CD14-positive monocyte (primary cell): ENCODE results near the gene ZFP57. TPM values are rescaled to one million over a fixed set of nuclear protein-coding genes. Genes with fewer than 3 reads are reported as not detected.
"Not testable (repeated sequence)": the region's sequence is repeated elsewhere in the genome, so short reads cannot be mapped to it uniquely, and the experiment has no call there.

Source experiments
- DNase-seq, 3 donors: peaks; one replicate each; pipeline ENCODE4 v3.0.0-alpha.2; 2011 to 2022
- H2AFZ ChIP-seq: 2 replicates; pipeline ENCODE4 v1.6.0; 2012; ENCODE audit warnings: mild to moderate bottlenecking, low read depth, low read length, inconsistent platforms; ENCODE audit not compliant: insufficient read depth, poor library complexity, severe bottlenecking
- H3K27ac ChIP-seq, 2 donors: 1 replicate in 1 of 2; 2 replicates in 1 of 2; pipeline ENCODE4 v1.5.1; 2012 to 2013; ENCODE audit warnings: low read length in 2 of 2, control low read depth in 1 of 2, inconsistent platforms in 1 of 2, low read depth in 1 of 2, mild to moderate bottlenecking in 1 of 2
- H3K27me3 ChIP-seq, 2 donors: one replicate each; pipeline versions ENCODE4 v1.6.0 to v1.6.1; 2011 to 2013; ENCODE audit warnings: low read length in 2 of 2; ENCODE audit not compliant: control insufficient read depth in 2 of 2, insufficient read depth in 2 of 2
- H3K36me3 ChIP-seq, 2 donors: replicated peaks in 1 of 2; 1 replicate in 1 of 2; 2 replicates in 1 of 2; pipeline versions ENCODE4 v1.5.1 to v1.6.1; 2012 to 2013; ENCODE audit warnings: low read length in 2 of 2, control low read depth in 1 of 2, inconsistent platforms in 1 of 2, mild to moderate bottlenecking in 1 of 2; ENCODE audit not compliant: insufficient read depth in 2 of 2, control insufficient read depth in 1 of 2
- H3K4me1 ChIP-seq, 2 donors: 1 replicate in 1 of 2; 2 replicates in 1 of 2; pipeline versions ENCODE4 v1.5.1 to v1.6.1; 2012 to 2013; ENCODE audit warnings: low read length in 2 of 2, control low read depth in 1 of 2, inconsistent platforms in 1 of 2, mild to moderate bottlenecking in 1 of 2, moderate library complexity in 1 of 2; ENCODE audit not compliant: insufficient read depth in 2 of 2, control insufficient read depth in 1 of 2
- H3K4me2 ChIP-seq: replicated peaks from 2 replicates; pipeline ENCODE3; 2012; ENCODE audit warnings: low read length, moderate library complexity, mild to moderate bottlenecking; ENCODE audit not compliant: poor library complexity, severe bottlenecking; ENCODE audit errors: extremely low read depth
- H3K4me3 ChIP-seq, 3 experiments: fragments of 200-600 bp in 1 of 3; sonication (generic) in 1 of 3; replicated peaks in 1 of 3; 1 replicate in 2 of 3; 2 replicates in 1 of 3; pipeline ENCODE4 v1.5.1; 2011 to 2013; ENCODE audit warnings: low read length in 3 of 3, mild to moderate bottlenecking in 3 of 3, control low read depth in 2 of 3, low read depth in 2 of 3, inconsistent platforms in 1 of 3, moderate library complexity in 1 of 3
- H3K79me2 ChIP-seq: 2 replicates; pipeline ENCODE4 v1.6.0; 2012; ENCODE audit warnings: mild to moderate bottlenecking, control low read depth, inconsistent platforms, low read length, moderate library complexity; ENCODE audit not compliant: insufficient read depth
- H3K9ac ChIP-seq: 2 replicates; pipeline ENCODE4 v1.6.0; 2017; ENCODE audit warnings: low read length, mild to moderate bottlenecking; ENCODE audit not compliant: insufficient read depth, poor library complexity, severe bottlenecking
- H3K9me3 ChIP-seq, 2 donors: replicated peaks in 1 of 2; 1 replicate in 1 of 2; 2 replicates in 1 of 2; pipeline versions ENCODE4 v1.5.1 to v1.6.1; 2012 to 2013; ENCODE audit warnings: low read length in 2 of 2, control low read depth in 1 of 2; ENCODE audit not compliant: control insufficient read depth in 1 of 2, insufficient read depth in 1 of 2
- H4K20me1 ChIP-seq: 2 replicates; pipeline ENCODE4 v1.6.0; 2012; ENCODE audit warnings: mild to moderate bottlenecking, low read length, control low read depth, moderate library complexity; ENCODE audit not compliant: insufficient read depth
- H3K27ac Mint-ChIP-seq, 7 donors: one replicate each; pipeline ENCODE4 v1.8.0; 2020; ENCODE audit warnings: mild to moderate bottlenecking in 7 of 7, mixed read lengths in 7 of 7, moderate library complexity in 6 of 7, inconsistent platforms in 2 of 7
- H3K27me3 Mint-ChIP-seq, 3 donors: one replicate each; pipeline ENCODE4 v1.8.0; 2021 to 2022; ENCODE audit warnings: low read depth in 3 of 3, mild to moderate bottlenecking in 3 of 3, mixed read lengths in 3 of 3, moderate library complexity in 3 of 3, inconsistent platforms in 1 of 3
- H3K36me3 Mint-ChIP-seq, 2 donors: one replicate each; pipeline ENCODE4 v1.8.0; 2020; ENCODE audit warnings: mixed read lengths in 2 of 2, inconsistent platforms in 1 of 2, mild to moderate bottlenecking in 1 of 2
- H3K4me1 Mint-ChIP-seq: one replicate; pipeline ENCODE4 v1.8.0; 2020; ENCODE audit warnings: mild to moderate bottlenecking, mixed read lengths
- H3K4me3 Mint-ChIP-seq, 2 donors: one replicate each; pipeline ENCODE4 v1.8.0; 2020; ENCODE audit warnings: mild to moderate bottlenecking in 2 of 2, mixed read lengths in 2 of 2, moderate library complexity in 1 of 2
- H3K9me3 Mint-ChIP-seq, 7 donors: one replicate each; pipeline ENCODE4 v1.8.0; 2020 to 2022; ENCODE audit warnings: mixed read lengths in 7 of 7, mild to moderate bottlenecking in 6 of 7, moderate library complexity in 6 of 7, inconsistent platforms in 2 of 7
- WGBS: methylation state at CpG from one replicate; pipeline ENCODE4 v1.1.5; 2013; ENCODE audit warnings: missing lambda C conversion rate; ENCODE audit not compliant: insufficient coverage; 5-methylcytosine and 5-hydroxymethylcytosine counted together
- intact Hi-C, 2 donors: fragments of 100-400 bp; cut with micrococcal nuclease; formaldehyde crosslinking; loops; one replicate each; pipeline versions ENCODE4 v1.15.0 to v1.15.1; 2023
- polyA plus RNA-seq, 3 donors: library from polyadenylated mRNA; depleted of rRNA in 1 of 3; unstranded in 2 of 3; stranded (reverse) in 1 of 3; fragments of 300-500 nt in 2 of 3; fragments of >200 nt in 1 of 3; fragmentation: Illumina TruSeq in 2 of 3; gene quantifications; 1 replicate in 2 of 3; 2 replicates in 1 of 3; pipeline ENCODE4 v1.2.3, GENCODE V29; 2012 to 2021
- TF ChIP-seq, protein P1 (sequence below): fragments of 200-600 bp; IDR thresholded peaks from one replicate; pipeline ENCODE4 v1.8.0; 2022; ENCODE audit warnings: antibody characterized with exemption, mild to moderate bottlenecking

Gene ZFP57
- polyA plus RNA-seq, 3 donors: 0.72 TPM; not detected in 2

DNA sequence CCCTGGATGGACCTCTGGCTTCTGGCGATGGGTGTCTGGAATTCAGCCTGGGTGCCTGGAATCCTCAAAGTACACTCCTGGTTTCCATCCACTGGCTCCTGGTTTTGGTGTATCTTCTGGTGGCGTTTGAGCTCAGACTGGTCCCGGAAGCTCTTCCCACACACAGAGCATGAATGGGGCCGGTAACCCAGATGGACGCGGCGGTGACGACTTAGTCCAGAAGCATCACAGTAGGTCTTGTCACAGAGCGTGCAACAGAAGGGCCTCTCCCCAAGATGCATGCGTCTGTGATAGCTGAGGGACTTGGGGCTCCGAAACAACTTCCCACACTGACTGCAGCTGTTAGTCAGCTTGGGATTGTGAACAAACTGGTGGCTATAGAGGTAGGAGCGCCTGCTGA is 7.8 kb downstream of the ZFP57 start:
- Histone ChIP-seq H3K9ac (no peak overlapping the region), H3K4me2 (no peak overlapping the region), H3K27me3 (no peaks in the 10 kb centered on the region), H3K79me2 (no peaks in the 10 kb centered on the region), H3K27ac (no peak overlapping the region), H2AFZ (no peak overlapping the region), H4K20me1 (no peaks in the 10 kb centered on the region), H3K9me3 (no peaks in the 10 kb centered on the region), H3K4me1 (no peaks in the 10 kb centered on the region), H3K4me3 (no peak overlapping the region), H3K36me3 (no peaks in the 10 kb centered on the region)
- no peak for DNase-seq
- intact Hi-C loops: no loop called here
- H3K27ac Mint-ChIP-seq: no peak overlapping the region
- TF ChIP-seq, protein P1, sequence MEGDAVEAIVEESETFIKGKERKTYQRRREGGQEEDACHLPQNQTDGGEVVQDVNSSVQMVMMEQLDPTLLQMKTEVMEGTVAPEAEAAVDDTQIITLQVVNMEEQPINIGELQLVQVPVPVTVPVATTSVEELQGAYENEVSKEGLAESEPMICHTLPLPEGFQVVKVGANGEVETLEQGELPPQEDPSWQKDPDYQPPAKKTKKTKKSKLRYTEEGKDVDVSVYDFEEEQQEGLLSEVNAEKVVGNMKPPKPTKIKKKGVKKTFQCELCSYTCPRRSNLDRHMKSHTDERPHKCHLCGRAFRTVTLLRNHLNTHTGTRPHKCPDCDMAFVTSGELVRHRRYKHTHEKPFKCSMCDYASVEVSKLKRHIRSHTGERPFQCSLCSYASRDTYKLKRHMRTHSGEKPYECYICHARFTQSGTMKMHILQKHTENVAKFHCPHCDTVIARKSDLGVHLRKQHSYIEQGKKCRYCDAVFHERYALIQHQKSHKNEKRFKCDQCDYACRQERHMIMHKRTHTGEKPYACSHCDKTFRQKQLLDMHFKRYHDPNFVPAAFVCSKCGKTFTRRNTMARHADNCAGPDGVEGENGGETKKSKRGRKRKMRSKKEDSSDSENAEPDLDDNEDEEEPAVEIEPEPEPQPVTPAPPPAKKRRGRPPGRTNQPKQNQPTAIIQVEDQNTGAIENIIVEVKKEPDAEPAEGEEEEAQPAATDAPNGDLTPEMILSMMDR: no peak
- H3K27me3 Mint-ChIP-seq: peaks cover 1 to 19% (median 10%) of the 10 kb centered on the region in 3 donors
- no peak overlapping the region for H3K4me3 Mint-ChIP-seq
- peaks cover 0 to 1% (median 0%) of the 10 kb centered on the region in 7 donors for H3K9me3 Mint-ChIP-seq
- 99% methylated on average over 9 of the region's 12 CpGs for WGBS
- no peaks in the 10 kb centered on the region for H3K36me3 Mint-ChIP-seq
- H3K4me1 Mint-ChIP-seq: peaks cover 10% of the 10 kb centered on the region

DNA sequence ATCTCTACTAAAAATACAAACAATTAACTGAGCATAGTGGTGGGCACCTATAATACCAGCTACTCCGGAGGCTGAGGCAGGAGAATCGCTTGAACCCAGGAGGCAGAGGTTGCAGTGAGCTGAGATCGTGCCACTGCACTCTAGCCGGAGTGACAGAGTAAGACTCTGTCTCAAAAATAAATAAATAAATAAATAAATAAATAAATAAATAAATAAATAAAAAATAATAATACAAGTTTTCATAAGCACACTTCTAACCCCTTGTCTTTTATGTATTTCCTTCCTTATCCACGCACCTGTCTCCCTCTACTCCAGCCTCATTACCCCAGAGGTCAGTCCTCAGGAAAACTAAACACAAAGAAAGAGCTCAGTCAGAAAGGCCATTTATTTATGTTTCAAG is 8.8 kb downstream of the ZFP57 start:
- not testable (repeated sequence) for H2AFZ ChIP-seq

More for the DNA sequence above, 8.8 kb downstream of the ZFP57 start:
- H3K4me3 Mint-ChIP-seq, H3K4me3 ChIP-seq, H3K9me3 ChIP-seq, H3K9ac ChIP-seq, H3K36me3 Mint-ChIP-seq, H3K36me3 ChIP-seq, H4K20me1 ChIP-seq, H3K9me3 Mint-ChIP-seq, H3K27ac Mint-ChIP-seq, intact Hi-C loops, H3K79me2 ChIP-seq, DNase-seq, H3K4me2 ChIP-seq, H3K27me3 ChIP-seq, H3K4me1 ChIP-seq, H3K27ac ChIP-seq, H3K4me1 Mint-ChIP-seq: not testable (repeated sequence)
- no CpG with 5 or more reads among the region's 5 CpGs for WGBS
- H3K27me3 Mint-ChIP-seq: peaks cover 1 to 22% (median 10%) of the 10 kb centered on the region in 3 donors
